SK-N-SH (cell line): ENCODE results near the gene INF2. TPM values are rescaled to one million over a fixed set of nuclear protein-coding genes. Genes with fewer than 3 reads are reported as not detected.

Experiments used
- CTCF ChIA-PET: fragments of 300-600, 350-600 bp; formaldehyde crosslinking; extraction: SDS; loops from one replicate; lab custom pipeline; 2021; lab: Yijun Ruan, JAX
- POLR2A ChIA-PET: fragments of 350-600 bp; sonication (Branson Sonifier 250); formaldehyde crosslinking; extraction: SDS; loops from one replicate; lab custom pipeline; 2020; ENCODE audit warnings: antibody characterized with exemption, inconsistent platforms; lab: Yijun Ruan, JAX
- DNase-seq: peaks from one replicate; pipeline ENCODE4 v3.0.0; 2012
- H2AFZ ChIP-seq: fragments of 200-600 bp; sonication (generic); 2 replicates; pipeline ENCODE4 v1.8.1; 2016; ENCODE audit warnings: antibody characterized with exemption, mild to moderate bottlenecking, low read depth
- H3F3A ChIP-seq: fragments of 200-600 bp; sonication (generic); replicated peaks from 2 replicates; pipeline ENCODE3; 2016; ENCODE audit warnings: antibody characterized with exemption, mild to moderate bottlenecking; ENCODE audit not compliant: insufficient read depth
- H3K27ac ChIP-seq, 2 experiments: fragments of 200-500 bp in 1 of 2; fragments of 200-600 bp in 1 of 2; sonication (Bioruptor generic) in 1 of 2; sonication (generic), shearing (Covaris generic) in 1 of 2; 2 replicates each; pipeline versions ENCODE4 v1.5.1 to v1.6.1; 2014 to 2016; ENCODE audit warnings: low read depth in 2 of 2, inconsistent platforms in 1 of 2, low read length in 1 of 2, mild to moderate bottlenecking in 1 of 2, mixed read lengths in 1 of 2
- H3K27me3 ChIP-seq: fragments of 200-600 bp; sonication (generic), shearing (Covaris generic); 2 replicates; pipeline ENCODE4 v1.6.1; 2016; ENCODE audit warnings: mixed run types; ENCODE audit not compliant: insufficient read depth
- H3K36me3 ChIP-seq, 2 experiments: fragments of 200-500 bp in 1 of 2; fragments of 200-600 bp in 1 of 2; sonication (Bioruptor generic) in 1 of 2; sonication (generic) in 1 of 2; replicated peaks in 1 of 2; 2 replicates each; pipeline versions ENCODE3 to v1.5.1; 2014 to 2016; ENCODE audit warnings: low read length in 1 of 2, mild to moderate bottlenecking in 1 of 2; ENCODE audit not compliant: insufficient read depth in 2 of 2, control insufficient read depth in 1 of 2
- H3K4me1 ChIP-seq, 2 experiments: fragments of 200-500 bp in 1 of 2; fragments of 200-600 bp in 1 of 2; sonication (Bioruptor generic) in 1 of 2; sonication (generic), shearing (Covaris generic) in 1 of 2; 2 replicates each; pipeline versions ENCODE4 v1.5.1 to v1.6.1; 2014 to 2016; ENCODE audit warnings: low read depth in 1 of 2, low read length in 1 of 2, mixed run types in 1 of 2; ENCODE audit not compliant: insufficient read depth in 2 of 2, control insufficient read depth in 1 of 2
- H3K4me2 ChIP-seq: fragments of 200-600 bp; sonication (generic), shearing (Covaris generic); 2 replicates; pipeline ENCODE4 v1.6.1; 2017; ENCODE audit warnings: mixed run types
- H3K4me3 ChIP-seq, 2 experiments: fragments of 200-500 bp in 1 of 2; fragments of 200-600 bp in 1 of 2; sonication (Bioruptor generic) in 1 of 2; sonication (generic), shearing (Covaris generic) in 1 of 2; 2 replicates each; pipeline versions ENCODE4 v1.5.1 to v1.8.1; 2014 to 2016; ENCODE audit warnings: low read depth in 2 of 2, inconsistent platforms in 1 of 2, low read length in 1 of 2, mild to moderate bottlenecking in 1 of 2, mixed read lengths in 1 of 2, moderate library complexity in 1 of 2
- H3K79me2 ChIP-seq: fragments of 200-600 bp; sonication (generic); 2 replicates; pipeline ENCODE4 v1.8.1; 2017; ENCODE audit warnings: mild to moderate bottlenecking; ENCODE audit not compliant: insufficient read depth
- H3K9ac ChIP-seq: fragments of 200-600 bp; sonication (generic); 2 replicates; pipeline ENCODE4 v1.6.1; 2017; ENCODE audit warnings: mixed run types
- H3K9me2 ChIP-seq: fragments of 200-600 bp; sonication (generic); 2 replicates; pipeline ENCODE4 v1.6.1; 2017; ENCODE audit warnings: mixed run types
- H3K9me3 ChIP-seq: fragments of 200-600 bp; sonication (generic); 2 replicates; pipeline ENCODE4 v1.6.1; 2017; ENCODE audit warnings: mixed run types, mild to moderate bottlenecking, moderate library complexity
- H4K20me1 ChIP-seq: fragments of 200-600 bp; sonication (generic); 2 replicates; pipeline ENCODE4 v1.6.1; 2017; ENCODE audit warnings: mild to moderate bottlenecking, mixed run types; ENCODE audit not compliant: insufficient read depth
- CHD2 ChIP-seq: fragments of 150-350 bp; IDR thresholded peaks from 2 replicates; pipeline ENCODE4 v1.6.1; 2018; ENCODE audit warnings: low read length; ENCODE audit not compliant: partially characterized antibody
- EP300 ChIP-seq, 2 experiments: IDR thresholded peaks; 2 replicates each; pipeline versions ENCODE4 v1.4.0 to v1.6.1; 2012; ENCODE audit warnings: borderline replicate concordance in 1 of 2, low read depth in 1 of 2, low read length in 1 of 2
- FOSL2 ChIP-seq: IDR thresholded peaks from 2 replicates; pipeline ENCODE4 v1.4.0; 2012; ENCODE audit warnings: low read depth, mild to moderate bottlenecking, moderate library complexity, borderline replicate concordance
- FOXM1 ChIP-seq: IDR thresholded peaks from 2 replicates; pipeline ENCODE4 v1.4.0; 2012; ENCODE audit warnings: low read depth, mild to moderate bottlenecking
- GATA2 ChIP-seq: sonication (generic); formaldehyde crosslinking; IDR thresholded peaks from 2 replicates; pipeline ENCODE4 v1.5.0; 2020; ENCODE audit warnings: mild to moderate bottlenecking, missing genetic modification reagents
- JUND ChIP-seq: IDR thresholded peaks from 2 replicates; pipeline ENCODE4 v1.4.0; 2012
- MXI1 ChIP-seq: IDR thresholded peaks from 2 replicates; pipeline ENCODE4 v1.6.1; 2012; ENCODE audit warnings: mild to moderate bottlenecking, low read depth, low read length, improper control_type of control experiment
- NRF1 ChIP-seq: IDR thresholded peaks from 2 replicates; pipeline ENCODE4 v1.6.1; 2012; ENCODE audit warnings: low read depth, mild to moderate bottlenecking, low read length
- RAD21 ChIP-seq: IDR thresholded peaks from 2 replicates; pipeline ENCODE4 v1.6.1; 2012; ENCODE audit warnings: mild to moderate bottlenecking, low read length
- RCOR1 ChIP-seq: fragments of 150-350 bp; IDR thresholded peaks from 2 replicates; pipeline ENCODE4 v1.6.1; 2017; ENCODE audit warnings: antibody characterized with exemption, low read length
- RXRA ChIP-seq: IDR thresholded peaks from 2 replicates; pipeline ENCODE4 v1.4.0; 2012; ENCODE audit warnings: low read depth, mild to moderate bottlenecking, borderline replicate concordance
- SMC3 ChIP-seq: IDR thresholded peaks from 2 replicates; pipeline ENCODE4 v1.6.1; 2012; ENCODE audit warnings: low read depth, low read length, improper control_type of control experiment
- TCF12 ChIP-seq: IDR thresholded peaks from 2 replicates; pipeline ENCODE4 v1.4.0; 2012
- WGBS: methylation state at CpG from one replicate; pipeline ENCODE4 v1.1.6; 2017; ENCODE audit warnings: low lambda C conversion rate; 5-methylcytosine and 5-hydroxymethylcytosine counted together
- polyA plus RNA-seq, 3 experiments: library from polyadenylated mRNA; depleted of rRNA; stranded (reverse); fragments of >200 nt; gene quantifications; 2 replicates each; pipeline ENCODE4 v1.2.3, GENCODE V29; 2012
- TF ChIP-seq, protein P1 (sequence below): fragments of 200-600 bp; sonication (generic); IDR thresholded peaks from 2 replicates; pipeline ENCODE4 v1.6.1; 2017; ENCODE audit warnings: antibody characterized with exemption, mild to moderate bottlenecking, moderate library complexity
- TF ChIP-seq, protein P2 (sequence below): IDR thresholded peaks from 2 replicates; pipeline ENCODE4 v1.4.0; 2012; ENCODE audit warnings: low read depth, borderline replicate concordance
- TF ChIP-seq, protein P3 (sequence below): IDR thresholded peaks from 2 replicates; pipeline ENCODE4; 2012
- TF ChIP-seq, protein P4 (sequence below): IDR thresholded peaks from 2 replicates; pipeline ENCODE4 v1.6.1; 2012; ENCODE audit warnings: mild to moderate bottlenecking, low read depth, low read length, moderate library complexity

The INF2 gene
- polyA plus RNA-seq, 1 of the 3 experiments (the other 2 are of a cell fraction): 32.5 TPM

DNA sequence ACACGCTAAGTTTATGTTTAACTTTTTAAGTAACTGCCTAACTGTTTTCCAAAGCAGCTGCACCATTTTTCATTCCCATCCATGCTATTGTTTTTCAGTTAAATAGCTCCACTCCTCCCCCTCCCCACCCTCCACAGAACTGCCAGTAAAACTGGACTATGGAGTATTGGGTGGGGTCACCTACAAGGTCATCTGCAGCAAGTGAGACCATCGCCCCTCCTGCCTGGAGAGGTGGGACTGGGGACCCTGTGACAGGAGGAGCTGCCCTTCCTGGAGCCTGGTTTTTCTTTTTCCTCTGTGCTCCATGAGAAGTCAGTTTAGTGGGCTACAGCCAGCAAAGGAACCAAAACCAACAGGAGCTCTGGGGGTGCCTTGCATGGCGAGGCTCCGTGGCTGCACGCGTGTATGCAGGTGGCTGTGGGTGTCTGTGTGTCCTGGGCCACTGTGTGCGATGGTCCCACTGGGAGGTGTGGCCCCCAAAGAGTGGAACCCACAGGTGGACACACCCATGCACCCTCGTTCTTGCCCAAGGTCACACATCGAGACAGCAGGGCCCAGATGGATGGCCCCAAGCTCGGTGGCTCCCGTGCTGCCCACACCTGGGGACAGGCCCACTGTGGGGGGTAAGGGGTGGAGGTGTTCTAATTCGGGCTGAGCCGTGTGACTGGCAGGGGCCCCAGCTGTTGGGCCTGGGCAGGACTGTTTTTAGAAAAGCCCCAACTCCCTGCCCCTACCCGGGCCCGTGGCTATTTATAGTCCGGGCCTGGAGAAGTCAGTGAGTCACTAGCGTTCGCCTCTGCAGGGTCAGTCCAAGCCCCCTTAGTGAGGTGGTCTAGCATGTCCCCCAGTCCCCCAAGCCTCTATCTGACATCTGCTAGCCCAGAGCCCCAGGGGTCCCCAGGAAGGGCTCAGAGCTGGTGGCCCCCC lies 32.4 kb downstream of the INF2 start:
- no peak overlapping the region for H3K4me3 ChIP-seq
- no peaks in the 10 kb centered on the region for H3K27me3 ChIP-seq
- no peaks in the 10 kb centered on the region for H3F3A ChIP-seq
- TF ChIP-seq NRF1: no peak
- peaks cover 0 to 33% of the 10 kb centered on the region in 2 experiments; a peak in 2 of 4 replicates for H3K4me1 ChIP-seq
- no peak for DNase-seq
- H4K20me1 ChIP-seq: peaks cover 11% of the 10 kb centered on the region; the same call in 1 of the 2 replicates
- ChIA-PET POLR2A (no interaction called here), CTCF (interaction anchor here (0.8 to 3.2 kb wide), 10 partner anchors 11 to 158 kb away, joined by 3 to 22 read pairs (median 4); partner anchors contain the start of genes INF2 and SIVA1)
- no peaks in the 10 kb centered on the region for H3K9me2 ChIP-seq
- 89% methylated on average over 9 of the region's 18 CpGs for WGBS
- H3K79me2 ChIP-seq: no peaks in the 10 kb centered on the region
- no peaks in the 10 kb centered on the region for H3K9me3 ChIP-seq
- no peak overlapping the region for H3K9ac ChIP-seq
- no peak overlapping the region for H2AFZ ChIP-seq
- H3K27ac ChIP-seq: no peak overlapping the region
- no peak overlapping the region for H3K4me2 ChIP-seq
- peaks cover 4 to 5% of the 10 kb centered on the region in 2 experiments for H3K36me3 ChIP-seq

DNA sequence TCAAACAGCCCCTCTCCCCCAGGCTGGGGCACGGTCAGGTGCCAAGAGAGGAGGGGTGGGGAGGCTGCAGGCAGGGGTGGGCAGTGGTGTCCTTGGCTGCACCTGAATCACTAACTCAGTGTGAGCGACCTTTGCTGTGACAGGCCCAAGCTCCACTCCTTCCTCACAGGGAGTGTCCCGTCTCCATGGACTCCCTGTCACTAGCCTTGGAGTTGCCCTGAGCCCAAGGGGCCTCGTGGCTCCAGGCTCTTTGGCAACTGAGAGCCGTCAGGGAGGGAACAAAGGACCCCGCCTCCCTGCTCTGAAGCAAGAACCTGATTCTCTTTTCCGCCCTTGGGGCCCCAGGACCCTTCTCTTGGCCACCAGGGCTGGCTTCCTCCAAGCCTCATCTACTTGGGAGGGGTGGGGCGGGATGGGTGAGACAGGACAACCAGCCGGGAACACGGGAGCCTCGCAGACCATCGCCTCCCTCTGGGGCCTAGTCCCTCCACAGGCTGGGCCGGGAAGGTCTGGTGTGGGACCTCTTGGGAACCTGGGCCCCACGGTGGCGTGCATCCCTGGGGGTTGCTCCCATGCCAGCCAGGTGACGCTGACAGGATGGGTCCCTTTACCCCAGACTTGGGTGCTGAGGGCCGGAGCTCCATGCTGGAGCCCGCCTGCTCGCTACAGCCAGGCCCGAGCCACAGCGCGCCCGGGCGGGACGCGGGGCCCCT lies 33.7 kb downstream of the INF2 start:
- POLR2A ChIA-PET: no interaction called here
- H3F3A ChIP-seq: no peaks in the 10 kb centered on the region
- H3K4me2 ChIP-seq: peak overlapping the region; percentile 81
- H3K9me3 ChIP-seq: no peaks in the 10 kb centered on the region
- CTCF ChIA-PET: interaction anchor here (0.6 to 3.8 kb wide), 22 partner anchors 11 to 695 kb away, joined by 3 to 23 read pairs (median 5); partner anchors contain the start of genes INF2 and SIVA1
- H3K9ac ChIP-seq: no peak overlapping the region
- peak overlapping the region in 1 of 2 experiments; percentile 69; a peak in 2 of 4 replicates for H3K4me3 ChIP-seq
- H3K4me1 ChIP-seq: peaks cover 0 to 35% of the 10 kb centered on the region in 2 experiments; a peak in 2 of 4 replicates
- H3K27ac ChIP-seq: no peak overlapping the region
- H3K79me2 ChIP-seq: no peaks in the 10 kb centered on the region
- TF ChIP-seq RXRA (no peak), CHD2 (no peak), RCOR1 (no peak), SMC3 (no peak), FOXM1 (no peak), RAD21 (no peak), FOSL2 (no peak), GATA2 (no peak), NRF1 (no peak), EP300 (IDR thresholded peaks at IDR 0.05; ENCODE audit: borderline replicate concordance in 1 of 2, low read depth in 1 of 2, low read length in 1 of 2) (no peak), JUND (no peak), TCF12 (no peak), MXI1 (no peak)
- TF ChIP-seq, protein P1, sequence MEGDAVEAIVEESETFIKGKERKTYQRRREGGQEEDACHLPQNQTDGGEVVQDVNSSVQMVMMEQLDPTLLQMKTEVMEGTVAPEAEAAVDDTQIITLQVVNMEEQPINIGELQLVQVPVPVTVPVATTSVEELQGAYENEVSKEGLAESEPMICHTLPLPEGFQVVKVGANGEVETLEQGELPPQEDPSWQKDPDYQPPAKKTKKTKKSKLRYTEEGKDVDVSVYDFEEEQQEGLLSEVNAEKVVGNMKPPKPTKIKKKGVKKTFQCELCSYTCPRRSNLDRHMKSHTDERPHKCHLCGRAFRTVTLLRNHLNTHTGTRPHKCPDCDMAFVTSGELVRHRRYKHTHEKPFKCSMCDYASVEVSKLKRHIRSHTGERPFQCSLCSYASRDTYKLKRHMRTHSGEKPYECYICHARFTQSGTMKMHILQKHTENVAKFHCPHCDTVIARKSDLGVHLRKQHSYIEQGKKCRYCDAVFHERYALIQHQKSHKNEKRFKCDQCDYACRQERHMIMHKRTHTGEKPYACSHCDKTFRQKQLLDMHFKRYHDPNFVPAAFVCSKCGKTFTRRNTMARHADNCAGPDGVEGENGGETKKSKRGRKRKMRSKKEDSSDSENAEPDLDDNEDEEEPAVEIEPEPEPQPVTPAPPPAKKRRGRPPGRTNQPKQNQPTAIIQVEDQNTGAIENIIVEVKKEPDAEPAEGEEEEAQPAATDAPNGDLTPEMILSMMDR: no peak
- TF ChIP-seq, protein P2, sequence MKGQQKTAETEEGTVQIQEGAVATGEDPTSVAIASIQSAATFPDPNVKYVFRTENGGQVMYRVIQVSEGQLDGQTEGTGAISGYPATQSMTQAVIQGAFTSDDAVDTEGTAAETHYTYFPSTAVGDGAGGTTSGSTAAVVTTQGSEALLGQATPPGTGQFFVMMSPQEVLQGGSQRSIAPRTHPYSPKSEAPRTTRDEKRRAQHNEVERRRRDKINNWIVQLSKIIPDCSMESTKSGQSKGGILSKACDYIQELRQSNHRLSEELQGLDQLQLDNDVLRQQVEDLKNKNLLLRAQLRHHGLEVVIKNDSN: no peak
- TF ChIP-seq, protein P3, sequence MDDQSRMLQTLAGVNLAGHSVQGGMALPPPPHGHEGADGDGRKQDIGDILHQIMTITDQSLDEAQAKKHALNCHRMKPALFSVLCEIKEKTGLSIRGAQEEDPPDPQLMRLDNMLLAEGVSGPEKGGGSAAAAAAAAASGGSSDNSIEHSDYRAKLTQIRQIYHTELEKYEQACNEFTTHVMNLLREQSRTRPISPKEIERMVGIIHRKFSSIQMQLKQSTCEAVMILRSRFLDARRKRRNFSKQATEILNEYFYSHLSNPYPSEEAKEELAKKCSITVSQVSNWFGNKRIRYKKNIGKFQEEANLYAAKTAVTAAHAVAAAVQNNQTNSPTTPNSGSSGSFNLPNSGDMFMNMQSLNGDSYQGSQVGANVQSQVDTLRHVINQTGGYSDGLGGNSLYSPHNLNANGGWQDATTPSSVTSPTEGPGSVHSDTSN: no peak
- TF ChIP-seq, protein P4, sequence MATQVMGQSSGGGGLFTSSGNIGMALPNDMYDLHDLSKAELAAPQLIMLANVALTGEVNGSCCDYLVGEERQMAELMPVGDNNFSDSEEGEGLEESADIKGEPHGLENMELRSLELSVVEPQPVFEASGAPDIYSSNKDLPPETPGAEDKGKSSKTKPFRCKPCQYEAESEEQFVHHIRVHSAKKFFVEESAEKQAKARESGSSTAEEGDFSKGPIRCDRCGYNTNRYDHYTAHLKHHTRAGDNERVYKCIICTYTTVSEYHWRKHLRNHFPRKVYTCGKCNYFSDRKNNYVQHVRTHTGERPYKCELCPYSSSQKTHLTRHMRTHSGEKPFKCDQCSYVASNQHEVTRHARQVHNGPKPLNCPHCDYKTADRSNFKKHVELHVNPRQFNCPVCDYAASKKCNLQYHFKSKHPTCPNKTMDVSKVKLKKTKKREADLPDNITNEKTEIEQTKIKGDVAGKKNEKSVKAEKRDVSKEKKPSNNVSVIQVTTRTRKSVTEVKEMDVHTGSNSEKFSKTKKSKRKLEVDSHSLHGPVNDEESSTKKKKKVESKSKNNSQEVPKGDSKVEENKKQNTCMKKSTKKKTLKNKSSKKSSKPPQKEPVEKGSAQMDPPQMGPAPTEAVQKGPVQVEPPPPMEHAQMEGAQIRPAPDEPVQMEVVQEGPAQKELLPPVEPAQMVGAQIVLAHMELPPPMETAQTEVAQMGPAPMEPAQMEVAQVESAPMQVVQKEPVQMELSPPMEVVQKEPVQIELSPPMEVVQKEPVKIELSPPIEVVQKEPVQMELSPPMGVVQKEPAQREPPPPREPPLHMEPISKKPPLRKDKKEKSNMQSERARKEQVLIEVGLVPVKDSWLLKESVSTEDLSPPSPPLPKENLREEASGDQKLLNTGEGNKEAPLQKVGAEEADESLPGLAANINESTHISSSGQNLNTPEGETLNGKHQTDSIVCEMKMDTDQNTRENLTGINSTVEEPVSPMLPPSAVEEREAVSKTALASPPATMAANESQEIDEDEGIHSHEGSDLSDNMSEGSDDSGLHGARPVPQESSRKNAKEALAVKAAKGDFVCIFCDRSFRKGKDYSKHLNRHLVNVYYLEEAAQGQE: no peak
- WGBS: 87% methylated on average over 21 of the region's 26 CpGs
- peaks cover 11% of the 10 kb centered on the region; the same call in 1 of the 2 replicates for H4K20me1 ChIP-seq
- DNase-seq: no peak
- no peaks in the 10 kb centered on the region for H3K27me3 ChIP-seq
- H3K36me3 ChIP-seq: peaks cover 4 to 5% of the 10 kb centered on the region in 2 experiments
- no peaks in the 10 kb centered on the region for H3K9me2 ChIP-seq
- no peak overlapping the region for H2AFZ ChIP-seq
